HG03159 (cell line): ENCODE results near the gene RPH3AL.
"Not testable (repeated sequence)": the region's sequence is repeated elsewhere in the genome, so short reads cannot be mapped to it uniquely, and the experiment has no call there.

Experiments
- ATAC-seq: cut with Tn5 transposase; IDR thresholded peaks from one replicate; pipeline ENCODE4 v1.9.1; 2021; ENCODE audit warnings: mild to moderate bottlenecking, moderate library complexity; ENCODE audit not compliant: unreplicated experiment

Gene RPH3AL

DNA sequence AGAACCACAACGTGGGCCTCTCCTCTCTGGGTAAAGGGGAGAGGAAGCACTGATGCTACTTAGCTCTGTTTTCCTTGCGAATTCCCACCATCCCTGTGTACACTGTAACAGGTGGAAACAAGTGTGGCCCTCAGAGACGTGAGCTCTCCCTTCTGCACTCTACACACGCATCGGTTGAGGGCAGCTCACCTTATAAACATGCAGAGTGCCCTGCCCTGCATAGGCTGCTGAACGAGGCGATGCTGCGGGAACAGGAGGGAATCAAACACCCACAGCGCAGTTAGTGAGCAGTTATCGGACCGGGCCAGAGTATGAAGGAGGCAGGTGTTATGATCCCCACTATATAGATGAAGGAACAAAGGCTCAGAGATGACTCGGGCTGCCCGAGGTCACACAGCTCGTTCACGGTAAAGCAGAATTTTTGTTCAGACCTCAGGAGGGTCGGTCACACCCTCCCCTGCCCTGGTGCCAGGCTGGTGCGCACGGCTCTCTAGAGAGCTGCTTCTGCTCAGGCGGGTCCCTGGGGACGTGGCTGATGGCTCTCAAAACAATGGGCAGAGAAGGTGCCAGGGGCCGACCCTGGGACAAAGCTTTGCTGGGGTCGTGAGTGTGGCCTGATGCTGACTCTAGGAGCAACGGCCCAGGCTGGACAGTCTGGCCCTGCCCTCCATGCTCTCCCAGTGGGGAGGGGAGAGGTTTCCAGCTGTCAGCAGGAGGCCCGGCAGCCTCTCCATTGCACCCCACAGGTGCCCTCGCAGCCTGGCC lies 68.5 kb downstream of the RPH3AL start:
- no peak for ATAC-seq

- no peak for ATAC-seq
Measured at GRCh38 chr17:282912-283882, 69.4 kb downstream of the RPH3AL start.

- no peak for ATAC-seq
Measured at GRCh38 chr17:282000-282911, 70.4 kb downstream of the RPH3AL start.

GRCh38 chr17:281365-281999 lies 71.1 kb downstream of the RPH3AL start:
- ATAC-seq = no peak

DNA sequence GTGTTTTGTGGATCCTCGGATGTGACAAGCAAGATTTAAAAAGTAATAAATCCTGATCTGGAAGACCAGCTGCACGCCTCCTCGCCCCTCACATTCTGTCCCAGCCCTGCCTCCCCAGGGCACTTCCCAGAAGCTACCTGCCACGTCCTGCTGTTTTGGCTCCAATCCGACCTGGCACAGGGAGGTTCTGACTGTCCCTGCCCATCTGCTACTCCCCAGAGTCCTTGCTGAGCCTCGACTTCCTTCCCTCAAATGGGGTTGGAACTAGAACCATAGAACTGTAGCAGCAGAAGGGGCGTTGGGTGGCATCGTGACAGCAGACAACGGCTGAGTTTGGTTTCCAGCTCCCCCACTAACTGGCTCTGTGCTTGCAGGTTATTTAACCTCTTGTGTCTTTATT lies 71.7 kb downstream of the RPH3AL start:
- ATAC-seq = no peak

DNA sequence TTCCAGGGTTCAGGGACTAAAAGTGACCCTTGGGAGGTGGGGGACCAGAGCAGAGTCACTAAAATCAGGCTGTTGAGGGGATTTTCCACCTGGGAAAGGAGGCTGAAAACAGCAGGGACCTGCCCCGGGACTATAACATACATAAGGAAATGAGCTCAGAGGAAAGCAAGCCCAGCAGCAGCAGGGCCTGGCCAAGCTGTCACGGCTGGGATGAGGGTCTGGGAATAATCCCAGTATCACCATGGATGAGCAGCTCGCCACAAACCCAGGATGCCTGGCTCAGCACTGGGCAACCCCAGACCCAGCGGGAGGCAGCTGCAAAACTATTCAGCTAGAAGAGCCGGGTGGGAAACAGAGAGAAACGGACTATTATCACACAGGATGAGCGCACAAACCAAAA lies 72.4 kb downstream of the RPH3AL start:
- ATAC-seq = no peak

GRCh38 chr17:279776-280175 lies 72.8 kb downstream of the RPH3AL start:
- ATAC-seq = no peak

DNA sequence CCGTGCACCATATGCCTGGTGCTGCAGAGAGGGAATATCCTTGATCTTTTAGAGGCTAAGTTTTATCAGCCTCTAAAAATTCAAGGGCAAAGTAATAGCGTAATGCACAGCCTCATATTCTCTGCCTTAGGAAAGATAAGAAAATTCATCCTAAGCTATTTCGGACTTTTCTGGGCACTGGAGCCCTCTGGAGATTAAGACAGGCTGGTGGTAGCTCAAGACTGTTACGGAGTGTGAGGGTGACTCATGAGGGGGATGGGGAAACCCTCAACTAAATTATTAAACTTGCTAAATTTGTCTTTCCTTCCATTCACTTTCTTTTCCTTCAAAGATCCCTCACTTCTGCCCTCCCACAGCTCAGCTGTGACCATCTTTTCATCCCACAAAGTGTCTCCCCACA lies 73.3 kb downstream of the RPH3AL start:
- ATAC-seq = no peak

DNA sequence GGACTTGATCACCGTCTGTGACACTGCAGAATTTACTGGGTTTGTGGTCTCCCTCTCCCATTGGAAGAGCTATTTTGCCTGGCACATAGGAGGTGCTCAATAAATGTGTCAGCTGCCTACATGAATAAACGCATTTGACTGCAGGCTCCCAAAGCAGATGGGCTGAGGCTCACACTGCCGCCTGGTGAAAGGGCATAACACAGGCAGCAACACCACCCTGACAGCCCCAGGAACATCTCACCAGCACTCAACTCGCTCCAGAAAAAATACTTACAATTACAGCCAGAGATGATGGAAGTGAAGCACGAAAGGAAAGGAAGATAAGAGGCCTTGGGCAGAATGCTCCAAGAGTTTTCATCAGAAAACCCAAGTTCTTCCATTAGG lies 73.9 kb downstream of the RPH3AL start:
- ATAC-seq = no peak

DNA sequence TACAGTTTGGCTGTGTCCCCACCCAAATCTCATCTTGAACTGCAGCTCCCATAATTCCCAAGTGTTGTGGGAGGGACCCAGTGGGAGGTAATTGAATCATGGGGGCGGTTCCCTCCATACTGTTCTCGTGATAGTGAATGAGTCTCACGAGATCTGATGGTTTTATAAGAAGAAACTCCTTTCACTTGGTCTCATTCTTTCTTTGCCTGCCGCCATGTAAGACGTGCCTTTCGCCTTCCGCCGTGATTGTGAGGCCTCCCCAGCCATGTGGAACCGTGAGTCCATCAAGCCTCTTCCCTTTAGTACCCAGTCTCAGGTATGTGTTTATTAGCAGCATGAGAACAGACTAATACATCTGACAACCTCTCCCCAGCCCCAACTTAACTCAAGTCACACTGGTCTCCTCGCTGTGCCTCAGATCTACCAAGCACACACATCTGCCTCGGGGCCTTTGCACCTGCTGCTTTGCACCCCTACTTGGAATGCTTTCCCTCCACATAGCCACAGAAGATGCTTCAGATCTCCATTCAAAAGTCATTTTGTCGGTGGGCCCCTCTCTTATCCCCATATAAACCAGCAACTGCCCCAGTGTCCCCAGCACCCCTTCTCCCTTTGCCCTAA lies 74.4 kb downstream of the RPH3AL start:
- no peak for ATAC-seq

- no peak for ATAC-seq
Measured at GRCh38 chr17:274902-275301, 77.7 kb downstream of the RPH3AL start.

DNA sequence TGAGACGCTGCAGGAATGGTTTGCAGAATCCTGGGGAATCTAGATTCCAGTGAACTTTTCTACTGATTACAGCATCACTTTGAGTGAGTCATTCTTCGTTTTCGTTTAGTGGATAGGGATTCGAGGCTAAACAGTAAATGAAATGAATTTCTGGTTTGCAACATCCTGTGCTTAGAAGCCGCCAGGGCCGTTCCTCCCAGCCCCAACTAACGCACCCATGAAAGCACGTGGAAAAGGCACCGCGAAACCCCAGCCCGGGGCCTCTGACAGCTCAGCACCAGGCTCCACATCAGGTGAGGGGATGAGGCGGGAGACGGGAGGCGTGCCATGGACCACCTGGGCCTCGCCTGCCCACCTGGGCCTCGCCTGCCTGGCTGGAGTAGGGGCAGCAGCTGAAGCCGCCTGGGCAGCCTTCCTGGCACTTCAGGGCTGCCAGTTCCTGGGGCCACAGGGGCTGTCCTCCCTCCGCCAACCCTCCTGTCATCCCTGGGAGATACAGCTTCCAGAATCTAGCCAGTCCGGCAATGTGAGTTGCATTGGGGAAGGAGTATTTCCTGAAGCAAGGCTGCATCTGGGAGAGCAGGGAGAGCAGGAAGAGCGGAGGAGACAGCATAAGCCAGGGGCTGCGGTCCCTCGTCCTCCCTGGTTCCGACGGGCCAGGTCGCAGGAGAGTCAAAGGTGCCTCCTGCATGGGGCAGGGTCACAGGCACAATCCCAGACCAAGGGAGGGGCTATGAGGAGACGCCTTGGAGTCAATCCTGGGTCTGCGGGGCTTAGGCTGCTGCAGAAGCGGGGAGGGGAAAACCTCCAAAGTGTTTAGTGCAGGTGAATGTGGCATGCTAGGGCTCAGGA lies 78.4 kb downstream of the RPH3AL start:
- no peak for ATAC-seq

DNA sequence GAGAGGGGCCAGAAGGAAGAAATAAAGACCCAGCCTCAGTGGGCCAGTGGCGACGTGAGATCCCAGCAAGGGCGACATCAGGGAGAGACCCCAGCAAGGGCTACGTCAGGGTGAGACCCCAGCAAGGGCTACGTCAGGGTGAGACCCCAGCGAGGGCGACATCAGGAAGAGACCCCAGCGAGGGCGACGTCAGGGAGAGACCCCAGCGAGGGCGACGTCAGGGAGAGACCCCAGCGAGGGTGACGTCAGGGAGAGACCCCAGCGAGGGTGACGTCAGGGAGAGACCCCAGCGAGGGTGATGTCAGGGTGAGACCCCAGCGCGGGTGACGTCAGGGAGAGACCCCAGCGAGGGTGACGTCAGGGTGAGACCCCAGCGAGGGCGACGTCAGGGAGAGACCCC lies 79.8 kb downstream of the RPH3AL start:
- ATAC-seq = not testable (repeated sequence)

GRCh38 chr17:271928-272623 lies 80.5 kb downstream of the RPH3AL start:
- ATAC-seq = not testable (repeated sequence)

DNA sequence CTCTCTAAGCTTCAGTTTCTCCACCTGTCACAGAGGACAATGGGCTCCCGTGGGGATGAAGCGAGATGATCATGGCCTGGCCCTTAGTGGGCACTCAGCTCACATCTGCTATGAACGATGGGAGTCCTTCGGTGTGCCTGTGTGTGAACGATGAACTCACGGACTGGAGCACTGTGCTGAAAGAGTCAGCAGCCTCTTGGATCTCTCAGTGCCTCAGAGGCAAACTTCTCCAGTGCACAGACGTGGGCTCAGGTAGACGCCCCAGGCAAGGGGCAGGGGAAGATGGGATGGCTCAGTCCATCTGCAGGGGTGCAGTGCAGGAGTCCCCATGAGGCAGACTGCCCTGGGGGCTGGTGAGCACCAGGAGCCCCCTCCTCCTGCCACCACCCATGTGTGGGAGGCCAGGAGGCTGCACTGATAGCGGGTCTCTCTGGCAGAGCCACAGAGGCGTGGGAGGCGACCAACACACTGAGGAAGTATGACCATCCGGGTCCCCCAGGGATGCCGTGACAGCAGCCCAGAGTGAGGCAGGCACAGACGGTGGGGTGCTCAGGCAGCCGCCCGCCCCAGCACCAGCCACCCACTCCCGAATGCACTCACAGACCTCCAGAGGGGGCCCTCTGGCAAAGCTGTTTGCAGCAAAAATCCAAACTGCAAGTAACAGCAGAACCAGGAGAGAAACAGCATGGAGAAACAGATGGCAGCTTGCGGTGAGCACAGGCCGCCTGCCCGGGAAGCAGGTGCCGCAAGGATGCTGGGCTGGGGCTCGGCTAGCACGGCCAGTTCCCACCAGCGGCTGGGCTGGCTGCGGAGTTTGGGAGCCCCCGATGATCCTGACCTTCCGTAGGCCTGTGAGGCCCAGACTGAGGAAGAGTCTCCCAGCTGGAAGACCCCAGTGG lies 82.7 kb downstream of the RPH3AL start:
- no peak for ATAC-seq

DNA sequence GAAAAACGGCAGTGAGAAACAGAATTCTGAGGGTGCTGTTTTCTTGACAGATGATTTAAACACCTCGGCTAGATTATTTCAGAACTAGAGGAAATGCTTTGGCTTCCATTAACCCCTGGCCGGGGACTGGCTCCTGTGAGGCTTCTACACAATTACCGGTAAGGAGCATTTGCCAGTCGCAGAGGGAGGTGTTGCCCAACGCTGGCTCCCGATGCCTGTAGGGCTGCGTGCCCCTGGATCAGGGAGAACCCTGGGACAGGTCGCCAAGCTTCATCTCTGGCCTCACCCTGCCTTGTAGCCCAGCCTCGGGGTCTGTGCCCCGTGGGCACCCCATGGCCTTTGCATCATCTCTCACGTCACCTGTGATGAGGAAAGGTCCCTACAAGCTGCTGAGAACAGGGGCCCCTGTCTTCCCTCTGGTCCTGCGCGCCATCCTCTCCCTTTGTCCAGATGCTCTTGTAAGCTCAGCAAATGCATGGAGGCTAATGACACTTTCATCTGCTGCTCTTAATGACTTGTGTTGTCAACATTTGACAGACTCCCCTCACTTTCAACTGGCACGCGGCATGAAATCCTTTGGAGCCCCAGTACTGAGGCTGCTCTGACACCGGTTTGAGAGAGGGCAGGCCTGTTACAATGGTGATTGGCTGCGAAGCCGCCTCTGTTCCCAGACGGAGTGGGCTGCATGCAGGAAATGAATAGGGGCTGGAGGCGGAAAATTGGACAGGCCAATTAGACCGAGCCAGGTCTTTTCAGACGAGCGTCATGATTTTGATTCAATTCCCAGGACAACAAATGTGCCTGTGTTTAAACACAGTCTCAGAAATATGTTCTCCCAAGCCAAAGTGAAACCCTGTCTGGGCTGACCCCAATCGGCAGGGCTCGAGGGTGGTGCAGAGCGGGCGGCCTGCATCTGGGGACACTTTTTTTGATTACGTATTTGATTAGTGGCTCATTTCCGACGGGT lies 85.6 kb downstream of the RPH3AL start:
- ATAC-seq = no peak
